NB4 (cell line): ENCODE measurements around the gene DPP4.

Source experiments
- DNase-seq: peaks from one replicate; pipeline ENCODE4 v3.0.0; 2010; ENCODE audit warnings: low read depth
- H3K4me3 ChIP-seq: one replicate; pipeline ENCODE4 v1.5.1; 2011; ENCODE audit warnings: mild to moderate bottlenecking, low read depth, low read length, moderate library complexity
- MYC ChIP-seq: IDR thresholded peaks from 2 replicates; pipeline ENCODE4 v1.6.1; 2011; ENCODE audit warnings: low read depth, low read length
- POLR2A ChIP-seq: IDR thresholded peaks from 2 replicates; pipeline ENCODE4 v1.6.1; 2011; ENCODE audit warnings: mild to moderate bottlenecking; ENCODE audit not compliant: insufficient read length; ENCODE audit errors: extremely low read depth
- TF ChIP-seq, protein P1 (sequence below): IDR thresholded peaks from 2 replicates; pipeline ENCODE4 v1.6.1; 2011; ENCODE audit warnings: low read depth, low read length
- TF ChIP-seq, protein P2 (sequence below): IDR thresholded peaks from one replicate; pipeline ENCODE4 v1.5.1; 2012; ENCODE audit warnings: low read depth, low read length

Gene DPP4

DNA sequence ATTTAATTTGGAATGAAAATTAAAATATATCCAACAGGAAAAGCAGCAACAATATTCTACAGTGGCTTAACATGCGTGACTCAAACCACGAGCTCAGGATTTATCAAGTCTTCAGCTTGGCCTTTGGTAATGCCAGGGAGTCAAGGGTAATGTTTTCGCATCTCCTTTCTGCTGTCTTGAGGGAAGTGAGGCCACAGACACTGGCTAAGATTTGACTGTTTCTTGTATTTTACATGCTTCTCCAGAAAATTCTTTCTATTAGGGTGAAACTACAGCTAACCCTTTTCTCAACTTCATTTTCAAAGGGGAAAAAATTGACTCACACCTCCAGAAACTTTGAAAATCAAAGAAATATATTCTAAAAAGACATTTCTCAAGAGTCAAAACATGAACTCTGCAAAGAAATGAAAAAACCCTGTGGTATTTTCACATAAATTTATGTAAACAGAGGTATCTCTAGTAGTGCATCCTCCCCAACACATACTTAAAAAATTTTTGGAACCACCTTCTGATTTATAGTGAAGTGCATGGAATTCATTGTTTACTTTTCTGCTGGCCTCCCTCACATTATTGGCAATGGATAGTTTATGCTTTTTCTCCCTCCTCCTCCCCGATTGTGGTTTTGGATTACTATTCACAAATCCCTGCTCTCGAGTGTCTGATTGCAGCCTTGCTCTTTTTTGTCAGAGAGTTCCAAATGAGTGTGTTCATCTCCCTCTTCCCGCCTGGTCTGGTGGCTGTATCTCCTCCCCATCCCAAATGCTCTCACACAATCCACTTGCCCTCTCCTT is 48.7 kb downstream of the DPP4 start:
- TF ChIP-seq, protein P1, sequence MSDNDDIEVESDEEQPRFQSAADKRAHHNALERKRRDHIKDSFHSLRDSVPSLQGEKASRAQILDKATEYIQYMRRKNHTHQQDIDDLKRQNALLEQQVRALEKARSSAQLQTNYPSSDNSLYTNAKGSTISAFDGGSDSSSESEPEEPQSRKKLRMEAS, result no peak
- TF ChIP-seq, protein P2, sequence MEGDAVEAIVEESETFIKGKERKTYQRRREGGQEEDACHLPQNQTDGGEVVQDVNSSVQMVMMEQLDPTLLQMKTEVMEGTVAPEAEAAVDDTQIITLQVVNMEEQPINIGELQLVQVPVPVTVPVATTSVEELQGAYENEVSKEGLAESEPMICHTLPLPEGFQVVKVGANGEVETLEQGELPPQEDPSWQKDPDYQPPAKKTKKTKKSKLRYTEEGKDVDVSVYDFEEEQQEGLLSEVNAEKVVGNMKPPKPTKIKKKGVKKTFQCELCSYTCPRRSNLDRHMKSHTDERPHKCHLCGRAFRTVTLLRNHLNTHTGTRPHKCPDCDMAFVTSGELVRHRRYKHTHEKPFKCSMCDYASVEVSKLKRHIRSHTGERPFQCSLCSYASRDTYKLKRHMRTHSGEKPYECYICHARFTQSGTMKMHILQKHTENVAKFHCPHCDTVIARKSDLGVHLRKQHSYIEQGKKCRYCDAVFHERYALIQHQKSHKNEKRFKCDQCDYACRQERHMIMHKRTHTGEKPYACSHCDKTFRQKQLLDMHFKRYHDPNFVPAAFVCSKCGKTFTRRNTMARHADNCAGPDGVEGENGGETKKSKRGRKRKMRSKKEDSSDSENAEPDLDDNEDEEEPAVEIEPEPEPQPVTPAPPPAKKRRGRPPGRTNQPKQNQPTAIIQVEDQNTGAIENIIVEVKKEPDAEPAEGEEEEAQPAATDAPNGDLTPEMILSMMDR, result no peak
- TF ChIP-seq MYC (no peak), POLR2A (no peak)
- no peak overlapping the region for H3K4me3 ChIP-seq
- no peak for DNase-seq

DNA sequence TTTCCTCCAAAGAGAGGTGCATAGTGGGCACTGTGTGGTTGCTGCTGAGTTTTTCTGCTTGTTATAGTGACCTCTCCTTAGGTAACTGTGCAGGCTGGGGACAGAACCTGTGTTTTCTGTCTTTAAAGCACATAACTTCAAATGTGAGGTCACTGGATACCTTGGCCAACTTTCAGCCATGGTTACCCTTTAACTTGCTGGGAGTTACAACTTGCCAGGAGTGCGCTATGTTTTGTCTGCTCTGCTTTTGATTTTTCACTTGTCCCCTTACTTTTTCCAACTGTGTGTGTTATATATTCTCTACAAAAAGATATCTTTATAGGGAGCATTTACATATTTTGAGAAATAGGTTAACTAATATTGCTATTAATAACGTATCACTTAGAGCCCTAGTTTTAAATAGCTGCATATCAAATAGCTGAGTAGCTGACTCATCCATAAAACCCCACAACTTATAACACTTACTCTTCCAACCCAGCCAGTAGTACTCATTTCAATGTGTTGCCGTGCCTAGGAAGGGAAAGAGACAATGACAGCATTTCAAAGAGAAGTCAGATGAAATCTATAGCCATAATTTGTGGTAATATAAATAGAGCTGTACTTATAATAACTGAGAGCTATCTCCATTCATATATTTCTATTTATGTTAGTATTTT is 51.6 kb downstream of the DPP4 start:
- TF ChIP-seq POLR2A (no peak), MYC (no peak)
- TF ChIP-seq, protein P2, result no peak
- TF ChIP-seq, protein P1, result no peak
- DNase-seq, result no peak
- H3K4me3 ChIP-seq, result no peak overlapping the region

DNA sequence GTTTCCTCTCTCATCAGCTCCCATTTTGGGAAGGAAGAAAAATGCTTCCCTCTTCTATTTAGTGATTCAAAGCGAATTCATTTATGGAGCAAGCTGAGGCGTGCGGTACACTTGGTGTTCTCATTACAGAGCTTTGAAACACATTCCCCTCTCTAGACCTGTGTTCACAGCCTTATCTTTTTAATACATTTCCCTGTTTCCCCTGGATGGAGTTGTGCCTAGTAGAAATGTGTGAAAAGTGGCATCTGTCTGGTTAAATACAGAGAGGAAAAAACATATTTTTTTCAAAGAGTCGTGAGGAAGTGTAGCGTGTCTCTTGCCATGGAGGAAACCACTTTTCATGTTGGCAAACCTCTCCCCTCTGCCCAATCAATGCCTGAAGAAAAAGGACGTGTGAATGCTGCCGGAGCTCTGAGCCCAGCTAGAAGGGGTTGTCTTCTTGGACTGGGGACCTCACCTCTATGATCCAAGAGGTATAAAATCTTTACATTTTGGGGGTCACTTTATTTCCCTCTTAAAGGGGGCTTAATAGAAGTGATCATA is 52.4 kb downstream of the DPP4 start:
- DNase-seq, result no peak
- no peak overlapping the region for H3K4me3 ChIP-seq
- TF ChIP-seq POLR2A, result no peak
- TF ChIP-seq, protein P1, result no peak
- no peak for TF ChIP-seq MYC
- TF ChIP-seq, protein P2, result no peak

DNA sequence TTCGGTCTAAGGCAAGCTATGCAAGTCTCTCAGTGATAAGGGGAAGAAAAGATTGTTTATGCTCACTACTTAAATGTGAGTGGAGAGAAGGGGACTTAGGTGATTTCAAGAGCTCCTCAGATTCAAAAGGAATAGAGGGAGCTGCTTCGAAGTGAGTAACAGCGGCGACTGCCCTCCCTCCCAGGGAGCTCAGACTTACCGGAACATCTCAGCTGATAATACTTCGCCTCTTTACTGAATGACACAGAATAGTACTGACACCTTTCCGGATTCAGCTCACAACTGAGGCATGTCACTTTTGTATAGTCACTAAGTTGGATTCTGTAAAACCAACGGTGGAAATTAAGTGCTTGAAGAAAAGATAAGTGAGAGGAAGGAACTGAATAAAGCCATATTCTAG is 55.5 kb downstream of the DPP4 start:
- TF ChIP-seq MYC (no peak), POLR2A (no peak)
- TF ChIP-seq, protein P2, result no peak
- TF ChIP-seq, protein P1, result no peak
- no peak for DNase-seq

DNA sequence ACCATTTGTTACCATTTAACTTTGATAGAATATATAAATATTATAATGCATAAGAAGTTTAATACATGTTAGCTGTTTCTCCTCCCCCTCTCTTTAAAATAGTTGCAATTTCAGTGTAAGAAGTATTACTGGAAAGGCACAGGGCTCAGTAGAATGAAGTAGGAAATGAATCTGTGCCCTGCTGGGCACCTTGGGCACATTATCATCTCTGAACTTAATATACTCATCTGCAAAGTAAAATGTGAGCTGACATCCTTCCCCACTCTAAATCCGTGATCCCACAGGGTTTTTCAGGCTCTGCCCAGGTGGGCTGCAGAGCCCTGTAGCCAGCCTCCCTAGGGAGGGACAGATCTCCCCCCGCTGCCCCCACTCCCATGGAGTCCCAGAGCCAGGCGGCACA is 56.8 kb downstream of the DPP4 start:
- no peak for DNase-seq
- H3K4me3 ChIP-seq, result no peak overlapping the region
- TF ChIP-seq MYC (no peak), POLR2A (no peak)
- TF ChIP-seq, protein P2, result no peak
- TF ChIP-seq, protein P1, result no peak

More for the DNA sequence above, 55.5 kb downstream of the DPP4 start:
- H3K4me3 ChIP-seq, result no peak overlapping the region
